ENCODE results near the gene TIMM44.

DNA sequence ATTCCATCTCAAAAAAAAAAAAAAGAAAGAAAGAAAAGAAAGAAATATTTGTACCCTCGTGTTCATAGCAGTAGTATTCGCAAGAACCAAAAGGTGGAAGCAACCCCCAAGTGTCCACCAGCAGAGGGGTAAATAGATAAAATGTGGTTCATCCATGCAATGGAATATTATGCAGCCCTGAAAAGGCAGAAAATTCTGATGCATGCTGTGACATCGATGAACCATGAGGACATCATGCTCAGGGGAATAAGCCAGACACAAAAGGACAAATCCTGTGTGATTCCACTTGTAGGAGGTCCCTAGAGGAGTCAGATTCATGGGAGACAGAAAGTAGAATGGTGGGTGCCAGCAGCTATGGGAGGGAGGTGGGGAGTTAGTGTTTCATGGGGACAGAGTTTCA lies 61.6 kb downstream of the TIMM44 start:
- TF ChIP-seq, protein P1, sequence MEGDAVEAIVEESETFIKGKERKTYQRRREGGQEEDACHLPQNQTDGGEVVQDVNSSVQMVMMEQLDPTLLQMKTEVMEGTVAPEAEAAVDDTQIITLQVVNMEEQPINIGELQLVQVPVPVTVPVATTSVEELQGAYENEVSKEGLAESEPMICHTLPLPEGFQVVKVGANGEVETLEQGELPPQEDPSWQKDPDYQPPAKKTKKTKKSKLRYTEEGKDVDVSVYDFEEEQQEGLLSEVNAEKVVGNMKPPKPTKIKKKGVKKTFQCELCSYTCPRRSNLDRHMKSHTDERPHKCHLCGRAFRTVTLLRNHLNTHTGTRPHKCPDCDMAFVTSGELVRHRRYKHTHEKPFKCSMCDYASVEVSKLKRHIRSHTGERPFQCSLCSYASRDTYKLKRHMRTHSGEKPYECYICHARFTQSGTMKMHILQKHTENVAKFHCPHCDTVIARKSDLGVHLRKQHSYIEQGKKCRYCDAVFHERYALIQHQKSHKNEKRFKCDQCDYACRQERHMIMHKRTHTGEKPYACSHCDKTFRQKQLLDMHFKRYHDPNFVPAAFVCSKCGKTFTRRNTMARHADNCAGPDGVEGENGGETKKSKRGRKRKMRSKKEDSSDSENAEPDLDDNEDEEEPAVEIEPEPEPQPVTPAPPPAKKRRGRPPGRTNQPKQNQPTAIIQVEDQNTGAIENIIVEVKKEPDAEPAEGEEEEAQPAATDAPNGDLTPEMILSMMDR (IDR thresholded peaks at IDR 0.05): no peak
- TF ChIP-seq POLR2A (IDR thresholded peaks at IDR 0.05): no peak
